A673 (cell line): ENCODE data around the gene CMTM8. TPM values are rescaled to one million over a fixed set of nuclear protein-coding genes. Genes with fewer than 3 reads are reported as not detected.

ENCODE experiments used
- BruUV-seq: library from RNA; stranded (reverse); fragments of 400-500 nt; replicated peaks from 2 replicates; lab custom pipeline; 2021; lab: Mats Ljungman, UMichigan
- CTCF ChIA-PET: fragments of 300-600 bp; sonication (Branson Sonifier 250); formaldehyde crosslinking; loops from one replicate; lab custom pipeline; 2022; ENCODE audit warnings: antibody characterized with exemption; lab: Charles Lee
- POLR2A ChIA-PET: fragments of 300-600 bp; sonication (Branson Sonifier 250); formaldehyde crosslinking; loops from one replicate; lab custom pipeline; 2022; ENCODE audit warnings: antibody characterized with exemption; ENCODE audit not compliant: low non-redundant PET; lab: Charles Lee
- DNase-seq: peaks from one replicate; pipeline ENCODE4 v3.0.0-alpha.2; 2015; ENCODE audit warnings: low spot score
- H3K27ac ChIP-seq: fragments of 200-600 bp; sonication (generic); 2 replicates; pipeline ENCODE4 v1.5.1; 2016; ENCODE audit warnings: mixed run types, low read depth, mild to moderate bottlenecking, mixed read lengths, antibody characterized with exemption, low read length; ENCODE audit not compliant: poor library complexity, severe bottlenecking
- H3K27me3 ChIP-seq: fragments of 200-600 bp; sonication (generic); replicated peaks from 2 replicates; pipeline ENCODE4 v1.6.1; 2017; ENCODE audit warnings: mixed run types, low read depth, mild to moderate bottlenecking, mixed read lengths, antibody characterized with exemption, low read length; ENCODE audit not compliant: insufficient read depth, poor library complexity
- H3K36me3 ChIP-seq: fragments of 200-600 bp; sonication (generic); 2 replicates; pipeline ENCODE4 v1.6.1; 2016; ENCODE audit warnings: mixed run types, mild to moderate bottlenecking, mixed read lengths, antibody characterized with exemption, low read length; ENCODE audit not compliant: insufficient read depth, poor library complexity, severe bottlenecking
- H3K4me1 ChIP-seq: fragments of 200-600 bp; sonication (generic); 2 replicates; pipeline ENCODE4 v1.6.1; 2017; ENCODE audit warnings: mixed run types, mild to moderate bottlenecking, mixed read lengths, antibody characterized with exemption, low read length; ENCODE audit not compliant: insufficient read depth, poor library complexity, severe bottlenecking
- H3K4me3 ChIP-seq: fragments of 200-600 bp; sonication (generic); 2 replicates; pipeline ENCODE4 v1.5.1; 2016; ENCODE audit warnings: low read depth, mixed run types, mild to moderate bottlenecking, mixed read lengths, low read length; ENCODE audit not compliant: poor library complexity, severe bottlenecking
- H3K9me3 ChIP-seq: fragments of 200-600 bp; sonication (generic); 2 replicates; pipeline ENCODE4 v1.6.1; 2016; ENCODE audit warnings: mixed run types, low read depth, mild to moderate bottlenecking, mixed read lengths, antibody characterized with exemption, low read length; ENCODE audit not compliant: poor library complexity, severe bottlenecking
- CTCF ChIP-seq: fragments of 300-800, 200-600 bp; sonication (generic); conservative IDR thresholded peaks from 2 replicates; pipeline ENCODE4 v1.5.1; 2017; ENCODE audit warnings: low read depth, mild to moderate bottlenecking, antibody characterized with exemption, low read length, moderate library complexity, mixed read lengths
- EZH2 ChIP-seq: fragments of 200-600 bp; sonication (generic); IDR thresholded peaks from 2 replicates; pipeline ENCODE4 v1.6.1; 2017; ENCODE audit warnings: borderline replicate concordance, low read depth, mild to moderate bottlenecking, mixed read lengths, antibody characterized with exemption, low read length; ENCODE audit not compliant: poor library complexity, severe bottlenecking
- intact Hi-C: fragments of 100-400 bp; cut with micrococcal nuclease; formaldehyde crosslinking; loops from one replicate; pipeline ENCODE4 v1.10.0; 2022; ENCODE audit not compliant: unreplicated experiment
- total RNA-seq: library from RNA; stranded (reverse); gene quantifications from 2 replicates; pipeline ENCODE4 v1.2.3, GENCODE V29; 2021

Gene CMTM8
- total RNA-seq, 1 experiment from 2014 or later, result 2.1 TPM

GRCh38 chr3:32355751-32356291 is 117.3 kb downstream of the CMTM8 start:
- CTCF ChIA-PET, result no interaction called here
- POLR2A ChIA-PET, result no interaction called here
- Histone ChIP-seq H3K27ac (no peak overlapping the region), H3K4me3 (no peak overlapping the region), H3K36me3 (no peaks in the 10 kb centered on the region), H3K27me3 (no peaks in the 10 kb centered on the region), H3K9me3 (no peaks in the 10 kb centered on the region), H3K4me1 (no peaks in the 10 kb centered on the region)
- no peak for TF ChIP-seq CTCF
- TF ChIP-seq EZH2, result no peak
- no TSS peak for BruUV-seq
- no peak for DNase-seq
- intact Hi-C loops, result no loop called here

- TF ChIP-seq CTCF, result no peak
- no peak for TF ChIP-seq EZH2
- Histone ChIP-seq H3K9me3 (no peaks in the 10 kb centered on the region), H3K36me3 (no peaks in the 10 kb centered on the region), H3K4me3 (no peak overlapping the region), H3K27ac (no peak overlapping the region), H3K4me1 (no peaks in the 10 kb centered on the region), H3K27me3 (no peaks in the 10 kb centered on the region)
- ChIA-PET POLR2A (no interaction called here), CTCF (no interaction called here)
- no TSS peak for BruUV-seq
- intact Hi-C loops, result no loop called here
- no peak for DNase-seq
Measured at GRCh38 chr3:32359766-32360492, 121.4 kb downstream of the CMTM8 start.

- no peak for DNase-seq
- CTCF ChIA-PET, result interaction anchor here (0.5 kb wide), 1 partner anchor 151 kb away, joined by 7 read pairs; no protein-coding TSS in a partner anchor
- Histone ChIP-seq H3K27me3 (no peaks in the 10 kb centered on the region), H3K4me3 (no peak overlapping the region), H3K4me1 (no peaks in the 10 kb centered on the region), H3K9me3 (no peaks in the 10 kb centered on the region), H3K27ac (no peak overlapping the region), H3K36me3 (no peaks in the 10 kb centered on the region)
- intact Hi-C loops, result no loop called here
- BruUV-seq, result no TSS peak
- no peak for TF ChIP-seq EZH2
- TF ChIP-seq CTCF, result no peak
- POLR2A ChIA-PET, result no interaction called here
Measured at GRCh38 chr3:32360493-32360827, 122.0 kb downstream of the CMTM8 start.
